K562 (cell line): ENCODE measurements around the gene ERBB4. TPM values are rescaled to one million over a fixed set of nuclear protein-coding genes. Genes with fewer than 3 reads are reported as not detected.

Experiments
- ATAC-seq: fragments of 200-7000 bp; cut with Tn5 transposase; 3 replicates; pipeline ENCODE4 v1.9.1; 2020; ENCODE audit warnings: moderate library complexity
- BruUV-seq: library from RNA; stranded (reverse); fragments of 400-500 nt; replicated peaks from 2 replicates; lab custom pipeline; 2021; lab: Mats Ljungman, UMichigan
- CTCF ChIA-PET: fragments of 300-600 bp; formaldehyde crosslinking; extraction: SDS; loops from one replicate; lab custom pipeline; 2021; ENCODE audit warnings: low intra/inter-chr PET ratio; lab: Yijun Ruan, JAX
- POLR2A ChIA-PET: fragments of 300-600, 350-650 bp; sonication (Branson Sonifier 250); formaldehyde crosslinking; extraction: SDS; loops from one replicate; lab custom pipeline; 2021; ENCODE audit warnings: antibody characterized with exemption, inconsistent platforms; lab: Yijun Ruan, JAX
- DNase-seq, 4 experiments: peaks; one replicate each; pipeline versions ENCODE4 v3.0.0 to v3.0.0-alpha.2; 2011 to 2018; ENCODE audit warnings: low spot score in 3 of 4, mixed read lengths in 3 of 4; ENCODE audit errors: extremely low read depth in 1 of 4
- FAIRE-seq: peaks from 2 replicates; lab custom pipeline; 2011; peaks lifted over from hg19 to GRCh38; lab: Jason Lieb, UNC
- H2AFZ ChIP-seq: 2 replicates; pipeline ENCODE4 v1.6.0; 2011; ENCODE audit warnings: low read depth, low read length, control low read depth, inconsistent platforms
- H3K27ac ChIP-seq: fragments of 200-600 bp; 3 replicates; pipeline ENCODE4 v1.8.0; 2011; ENCODE audit warnings: low read depth, mild to moderate bottlenecking, control low read depth, inconsistent platforms, low read length, moderate library complexity, mixed read lengths; ENCODE audit errors: extremely low read depth
- H3K27me3 ChIP-seq, 2 experiments: fragments of 300-600 bp in 1 of 2; 2 replicates in 1 of 2; 3 replicates in 1 of 2; pipeline versions ENCODE4 v1.6.0 to v1.8.0; 2011; ENCODE audit warnings: inconsistent platforms in 2 of 2, low read length in 2 of 2, mild to moderate bottlenecking in 1 of 2, mixed read lengths in 1 of 2, moderate library complexity in 1 of 2; ENCODE audit not compliant: control insufficient read depth in 2 of 2, insufficient read depth in 2 of 2
- H3K36me3 ChIP-seq: fragments of 300-600 bp; 3 replicates; pipeline ENCODE4 v1.8.0; 2011; ENCODE audit warnings: mild to moderate bottlenecking, low read length, inconsistent platforms; ENCODE audit not compliant: control insufficient read depth, insufficient read depth
- H3K4me1 ChIP-seq, 2 experiments: fragments of 200-600 bp in 1 of 2; replicated peaks in 1 of 2; 2 replicates in 1 of 2; 3 replicates in 1 of 2; pipeline versions ENCODE4 v1.5.1 to v1.8.0; 2011; ENCODE audit warnings: inconsistent platforms in 2 of 2, low read length in 2 of 2, mild to moderate bottlenecking in 1 of 2, mixed read lengths in 1 of 2, moderate library complexity in 1 of 2; ENCODE audit not compliant: control insufficient read depth in 2 of 2, insufficient read depth in 2 of 2
- H3K4me2 ChIP-seq: 2 replicates; pipeline ENCODE4 v1.6.1; 2011; ENCODE audit warnings: low read length, control low read depth, inconsistent platforms, mixed read lengths; ENCODE audit not compliant: insufficient read depth
- H3K4me3 ChIP-seq: fragments of 200-600 bp; sonication (generic), shearing (Covaris generic); 2 replicates; pipeline ENCODE4 v1.5.1; 2016; ENCODE audit warnings: control low read depth, inconsistent platforms
- H3K79me2 ChIP-seq: fragments of 200-600 bp; 3 replicates; pipeline ENCODE4 v1.8.0; 2011; ENCODE audit warnings: low read length, inconsistent platforms; ENCODE audit not compliant: control insufficient read depth, insufficient read depth
- H3K9ac ChIP-seq, 2 experiments: 2 replicates each; pipeline versions ENCODE4 v1.6.0 to v1.6.1; 2011; ENCODE audit warnings: low read depth in 2 of 2, low read length in 2 of 2, control low read depth in 1 of 2, inconsistent platforms in 1 of 2, mild to moderate bottlenecking in 1 of 2, mixed read lengths in 1 of 2; ENCODE audit not compliant: insufficient read depth in 1 of 2
- H3K9me1 ChIP-seq: one replicate; pipeline ENCODE4 v1.6.0; 2011; ENCODE audit warnings: inconsistent platforms, mild to moderate bottlenecking, low read length, moderate library complexity; ENCODE audit not compliant: control insufficient read depth, insufficient read depth
- H3K9me3 ChIP-seq: replicated peaks from 2 replicates; pipeline ENCODE4 v1.5.1; 2011; ENCODE audit warnings: low read depth, low read length, inconsistent platforms; ENCODE audit not compliant: control insufficient read depth, insufficient read depth
- H4K20me1 ChIP-seq: replicated peaks from 2 replicates; pipeline ENCODE4 v1.6.1; 2011; ENCODE audit warnings: low read length, inconsistent platforms, mixed read lengths; ENCODE audit not compliant: control insufficient read depth, insufficient read depth
- ARHGAP35 ChIP-seq: fragments of 450-650 bp; IDR thresholded peaks from 2 replicates; pipeline ENCODE4 v1.6.1; 2018; ENCODE audit not compliant: partially characterized antibody
- CBFA2T2 ChIP-seq: fragments of 450-650 bp; conservative IDR thresholded peaks from 2 replicates; pipeline ENCODE4 v1.6.1; 2017; ENCODE audit warnings: mild to moderate bottlenecking
- FOS ChIP-seq: IDR thresholded peaks from 3 replicates; pipeline ENCODE4 v1.6.1; 2011; ENCODE audit not compliant: insufficient read length; ENCODE audit errors: extremely low read depth
- HDAC6 ChIP-seq: IDR thresholded peaks from 2 replicates; pipeline ENCODE4 v1.6.1; 2012; ENCODE audit warnings: low read depth, mild to moderate bottlenecking, control low read depth, inconsistent platforms, low read length, moderate library complexity
- KLF10 ChIP-seq: fragments of 250-450 bp; sonication (Bioruptor Pico); IDR thresholded peaks from 2 replicates; pipeline ENCODE4 v1.6.1; 2021; ENCODE audit warnings: matching md5 sums
- SIN3A ChIP-seq, 2 experiments: fragments of 150-350 bp in 1 of 2; IDR thresholded peaks; 2 replicates each; pipeline ENCODE4 v1.6.1; 2011 to 2016; ENCODE audit warnings: borderline replicate concordance in 2 of 2, low read depth in 2 of 2, low read length in 2 of 2, mild to moderate bottlenecking in 2 of 2, moderate library complexity in 2 of 2; ENCODE audit not compliant: control insufficient read depth in 1 of 2
- SUPT5H ChIP-seq: fragments of 450-650 bp; IDR thresholded peaks from 2 replicates; pipeline ENCODE4 v1.6.1; 2016
- ZNF316 ChIP-seq: fragments of 450-650 bp; IDR thresholded peaks from 2 replicates; pipeline ENCODE4 v1.6.1; 2016
- ZNF436 ChIP-seq: fragments of 250-450, 450-650 bp; sonication (Bioruptor Pico); formaldehyde crosslinking; IDR thresholded peaks from 2 replicates; pipeline ENCODE4 v1.7.0; 2020; ENCODE audit warnings: mild to moderate bottlenecking
- ZNF830 ChIP-seq: fragments of 250-450 bp; sonication (Bioruptor Pico); IDR thresholded peaks from 2 replicates; pipeline ENCODE4 v1.5.0; 2021; ENCODE audit warnings: mild to moderate bottlenecking
- WGBS: fragments of 100-300 bp; shearing (Covaris generic); methylation state at CpG from one replicate; pipeline ENCODE4 v1.1.6; 2016; ENCODE audit warnings: low coverage, mixed read lengths; ENCODE audit not compliant: insufficient coverage; ENCODE audit errors: missing lambda C conversion rate; 5-methylcytosine and 5-hydroxymethylcytosine counted together
- in situ Hi-C: fragments of 300-500 bp; cut with MboI; formaldehyde crosslinking; loops from 4 replicates; pipeline ENCODE4 v1.15.0; 2018; ENCODE audit warnings: inconsistent platforms, mixed read lengths
- intact Hi-C: fragments of 100-400 bp; cut with micrococcal nuclease; formaldehyde crosslinking; loops from 2 replicates; pipeline ENCODE4 v1.14.2; 2022
- polyA plus RNA-seq, 8 experiments: library from polyadenylated mRNA; depleted of rRNA in 4 of 8; stranded (reverse) in 5 of 8; unstranded in 3 of 8; fragments of >200 nt; fragmentation: Nextera tagmentation in 2 of 8; fragmentation: Illumina TruSeq in 1 of 8; extraction: Ambion mirVana in 2 of 8; extraction: Trizol in 1 of 8; gene quantifications; 2 replicates each; pipeline versions ENCODE4 v1.2.1 to v1.2.3, GENCODE V29; 2011 to 2014; ENCODE audit warnings: inconsistent platforms in 1 of 8, missing spikeins in 1 of 8
- total RNA-seq, 7 experiments: library from RNA; depleted of rRNA in 6 of 7; stranded (reverse); fragments of >200 nt in 6 of 7; fragmentation: Illumina TruSeq in 2 of 7; extraction: Trizol in 2 of 7; gene quantifications; 2 replicates each; pipeline versions ENCODE4 v1.2.1 to v1.2.3, GENCODE V29; 2011 to 2021; ENCODE audit warnings: low replicate concordance in 1 of 7
- TF ChIP-seq, protein P1 (sequence below), 3 experiments: fragments of 200-800 bp in 1 of 3; sonication (Bioruptor generic) in 1 of 3; sonication (generic) in 1 of 3; formaldehyde crosslinking in 1 of 3; IDR thresholded peaks; 2 replicates each; pipeline versions ENCODE4 v1.6.1 to v1.8.0; 2016 to 2022; ENCODE audit warnings: mild to moderate bottlenecking in 2 of 3, missing compliant biosample characterization in 2 of 3, missing genetic modification characterization in 2 of 3, missing genetic modification reagents in 1 of 3
- TF ChIP-seq, protein P2 (sequence below): IDR thresholded peaks from 2 replicates; pipeline ENCODE4 v1.6.1; 2014; ENCODE audit warnings: antibody characterized with exemption

Gene ERBB4
- total and polyA plus RNA-seq, 9 of the 15 experiments (the other 6 are each of a cell fraction or from before 2014, with no cell fraction given) = not detected

DNA sequence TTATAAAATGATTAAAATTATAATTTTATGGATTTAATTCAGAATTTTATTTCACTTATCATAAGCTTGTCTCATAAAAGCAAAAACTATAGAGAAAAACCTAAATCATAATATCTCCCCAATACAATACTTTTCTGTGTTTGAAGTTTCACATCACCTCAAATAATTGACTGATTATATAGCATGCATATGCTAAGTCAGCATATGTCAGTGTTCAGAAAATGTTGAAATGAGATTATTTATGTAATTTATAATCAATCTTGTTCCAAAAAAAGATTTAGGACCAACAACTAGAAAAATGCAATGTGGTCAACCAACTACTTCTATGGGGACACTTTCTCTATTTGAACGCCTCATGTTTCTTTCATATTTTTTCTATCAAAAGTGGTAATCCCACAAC, 1079.6 kb downstream of the ERBB4 start:
- Histone ChIP-seq H2AFZ (no peak overlapping the region), H3K9me3 (no peaks in the 10 kb centered on the region), H3K9me1 (no peaks in the 10 kb centered on the region), H3K4me3 (no peak overlapping the region), H3K4me1 (no peaks in the 10 kb centered on the region), H3K27me3 (no peaks in the 10 kb centered on the region)
- no peak for FAIRE-seq
- WGBS = 0% methylated on average over 1 of the region's 1 CpG
- intact Hi-C loops = loop anchor here (5.0 kb wide), 1 partner anchor 1108 kb away; no protein-coding TSS in a partner anchor
- no TSS peak for BruUV-seq
- TF ChIP-seq KLF10 (CRISPR knock-in tag) = no peak
- peak; percentile 16; the same call in 1 of the 2 replicates for TF ChIP-seq ZNF316
- no peak for TF ChIP-seq HDAC6
- TF ChIP-seq, all 486 proteins: peak for 1
- DNase-seq (no peak), ATAC-seq (no peak)
- H3K4me2 ChIP-seq = no peak overlapping the region
- no peaks in the 10 kb centered on the region for H4K20me1 ChIP-seq
- H3K36me3 ChIP-seq = no peaks in the 10 kb centered on the region
- ChIA-PET POLR2A (no interaction called here), CTCF (no interaction called here)
- no peak overlapping the region for H3K9ac ChIP-seq
- in situ Hi-C loops = no loop called here
- no peak overlapping the region for H3K27ac ChIP-seq
- H3K79me2 ChIP-seq = no peaks in the 10 kb centered on the region

DNA sequence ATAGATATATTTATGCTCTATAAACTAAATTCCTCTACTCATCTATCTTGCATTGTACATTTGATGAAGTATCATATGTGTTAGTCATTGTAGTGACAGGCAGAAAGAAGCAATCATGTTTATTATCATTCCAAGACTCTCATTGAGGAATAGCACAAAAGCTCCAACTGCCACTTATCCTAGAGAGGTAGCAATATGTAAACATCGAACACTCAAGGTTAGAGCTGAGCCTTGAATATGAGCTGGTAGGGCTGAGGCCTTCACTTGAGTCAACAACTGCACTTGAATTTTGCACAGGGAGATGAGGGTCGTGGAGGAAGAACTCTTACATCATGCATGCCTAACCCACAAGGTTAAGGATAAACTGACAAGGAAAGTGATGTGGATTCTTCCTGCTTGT, 1081.3 kb downstream of the ERBB4 start:
- Histone ChIP-seq H4K20me1 (no peaks in the 10 kb centered on the region), H3K4me3 (no peak overlapping the region), H3K9ac (no peak overlapping the region), H3K9me1 (no peaks in the 10 kb centered on the region), H3K4me2 (no peak overlapping the region), H3K79me2 (no peaks in the 10 kb centered on the region), H3K36me3 (no peaks in the 10 kb centered on the region), H3K27ac (no peak overlapping the region), H3K4me1 (no peaks in the 10 kb centered on the region), H3K27me3 (no peaks in the 10 kb centered on the region), H3K9me3 (no peaks in the 10 kb centered on the region), H2AFZ (no peak overlapping the region)
- TF ChIP-seq ZNF436 = no peak
- TF ChIP-seq, protein P1, sequence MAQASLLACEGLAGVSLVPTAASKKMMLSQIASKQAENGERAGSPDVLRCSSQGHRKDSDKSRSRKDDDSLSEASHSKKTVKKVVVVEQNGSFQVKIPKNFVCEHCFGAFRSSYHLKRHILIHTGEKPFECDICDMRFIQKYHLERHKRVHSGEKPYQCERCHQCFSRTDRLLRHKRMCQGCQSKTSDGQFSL (CRISPR knock-in tag; IDR thresholded peaks at IDR 0.05) = no peak
- TF ChIP-seq, protein P1 (tag; IDR thresholded peaks at IDR 0.05) = no peak
- TF ChIP-seq, protein P2, sequence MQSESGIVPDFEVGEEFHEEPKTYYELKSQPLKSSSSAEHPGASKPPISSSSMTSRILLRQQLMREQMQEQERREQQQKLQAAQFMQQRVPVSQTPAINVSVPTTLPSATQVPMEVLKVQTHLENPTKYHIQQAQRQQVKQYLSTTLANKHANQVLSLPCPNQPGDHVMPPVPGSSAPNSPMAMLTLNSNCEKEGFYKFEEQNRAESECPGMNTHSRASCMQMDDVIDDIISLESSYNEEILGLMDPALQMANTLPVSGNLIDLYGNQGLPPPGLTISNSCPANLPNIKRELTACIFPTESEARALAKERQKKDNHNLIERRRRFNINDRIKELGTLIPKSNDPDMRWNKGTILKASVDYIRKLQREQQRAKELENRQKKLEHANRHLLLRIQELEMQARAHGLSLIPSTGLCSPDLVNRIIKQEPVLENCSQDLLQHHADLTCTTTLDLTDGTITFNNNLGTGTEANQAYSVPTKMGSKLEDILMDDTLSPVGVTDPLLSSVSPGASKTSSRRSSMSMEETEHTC = no peak
- TF ChIP-seq CBFA2T2 = no peak
- TF ChIP-seq FOS = no peak
- no peak for TF ChIP-seq SUPT5H
- TF ChIP-seq ARHGAP35 = no peak
- no peak for TF ChIP-seq SIN3A (IDR thresholded peaks at IDR 0.05; ENCODE audit: borderline replicate concordance in 2 of 2, control insufficient read depth in 1 of 2, low read depth in 2 of 2, low read length in 2 of 2)
- no peak for TF ChIP-seq ZNF830
- intact Hi-C loops = loop anchor here (5.0 kb wide), 1 partner anchor 1110 kb away; no protein-coding TSS in a partner anchor
- no TSS peak for BruUV-seq
- 4% methylated on average over 2 of the region's 2 CpGs for WGBS
- in situ Hi-C loops = no loop called here
- ChIA-PET POLR2A (no interaction called here), CTCF (no interaction called here)
- DNase-seq (no peak), ATAC-seq (no peak), FAIRE-seq (no peak)
